Psoas muscle (tissue), 8 donors: ENCODE results near the gene NKAIN1. TPM values are rescaled to one million over a fixed set of nuclear protein-coding genes. Genes with fewer than 3 reads are reported as not detected.

Source experiments
- ATAC-seq, 4 donors: fragments of 200-7000 bp; cut with Tn5 transposase; one replicate each; pipeline ENCODE4 v1.9.1; 2020; ENCODE audit warnings: moderate library complexity in 3 of 4, mild to moderate bottlenecking in 2 of 4
- DNase-seq, 2 donors: peaks; one replicate each; pipeline ENCODE4 v3.0.0-alpha.2; 2020
- H3K27ac ChIP-seq: fragments of 200-600 bp; one replicate; pipeline ENCODE4 v1.8.0; 2022
- H3K27me3 ChIP-seq, 3 donors: fragments of 200-600 bp in 1 of 3; one replicate each; pipeline versions ENCODE4 v1.6.1 to v1.8.0; 2013 to 2022; ENCODE audit warnings: low read length in 2 of 3, mild to moderate bottlenecking in 2 of 3, moderate library complexity in 1 of 3; ENCODE audit not compliant: insufficient read depth in 3 of 3
- H3K36me3 ChIP-seq, 2 donors: fragments of 200-600 bp in 1 of 2; one replicate each; pipeline versions ENCODE4 v1.6.1 to v1.8.0; 2013 to 2022; ENCODE audit warnings: low read depth in 1 of 2, mild to moderate bottlenecking in 1 of 2, moderate library complexity in 1 of 2; ENCODE audit not compliant: insufficient read depth in 1 of 2
- H3K4me1 ChIP-seq: fragments of 200-600 bp; one replicate; pipeline ENCODE4 v1.8.0; 2022
- H3K4me3 ChIP-seq: fragments of 200-600 bp; one replicate; pipeline ENCODE4 v1.8.0; 2022; ENCODE audit warnings: mild to moderate bottlenecking
- H3K9me3 ChIP-seq: fragments of 200-600 bp; one replicate; pipeline ENCODE4 v1.8.0; 2022
- CTCF ChIP-seq: fragments of 200-600 bp; IDR thresholded peaks from one replicate; pipeline ENCODE4 v1.8.0; 2022; ENCODE audit warnings: antibody characterized with exemption
- WGBS, 3 donors: extraction: QIAGEN DNeasy Blood & Tissue Kit; methylation state at CpG; one replicate each; pipeline versions ENCODE4 v1.1.6 to v1.1.7; 2013; 5-methylcytosine and 5-hydroxymethylcytosine counted together
- intact Hi-C, 2 donors: fragments of 100-400 bp; cut with DNase I; formaldehyde crosslinking; loops; one replicate each; pipeline versions ENCODE4 v1.11.0 to v1.14.2; 2022
- polyA plus RNA-seq, 3 donors: library from polyadenylated mRNA; stranded (reverse); fragments of 200-250 nt; gene quantifications; one replicate each; pipeline ENCODE4 v1.2.3, GENCODE V29; 2013
- total RNA-seq, 4 donors: library from RNA; stranded (reverse); fragmentation: NEBNext Ultra II Directional in 2 of 4; extraction: Animal tissue kit (Norgen Biotek cat#: 25700) in 2 of 4; gene quantifications; one replicate each; pipeline versions ENCODE4 v1.2.1 to v1.2.4, GENCODE V29; 2021 to 2023
- donor health status: healthy with polysubstance abuse.
- donor health status: DM: no; HTN: no; CAD: no; lungs with moderate emphysema.
- donor health status: Bipolar disorder and iron deficiency.
- donor health status: healthy.
- donor health status: DM: yes; HTN: yes; CAD: no.
- donor health status: DM: no; HTN: no; CAD: no.
- donor health status: DM: no; HTN: no; CAD: no.
- donor health status: DM: yes; HTN: yes; CAD: no.

Gene NKAIN1
- total and polyA plus RNA-seq, 7 donors = 3.3 to 11.9 (median 5.3) TPM

GRCh38 chr1:31238986-31239613 is 587 bp downstream of the NKAIN1 start:
- peak overlapping the region; percentile 52 for H3K27ac ChIP-seq
- intact Hi-C loops = no loop called here
- peak overlapping the region; percentile 67 for H3K4me3 ChIP-seq
- DNase-seq = peak; percentile 16 to 62
- H3K36me3 ChIP-seq = no peaks in the 10 kb centered on the region
- 2 to 3% (median 3%) methylated on average over 39 to 56 of the region's 56 CpGs for WGBS, 3 donors
- no peaks in the 10 kb centered on the region for H3K9me3 ChIP-seq
- no peak for TF ChIP-seq CTCF
- peak; percentile 50 to 77 (median 62) for ATAC-seq
- peaks cover 0 to 8% (median 0%) of the 10 kb centered on the region in 3 donors for H3K27me3 ChIP-seq
- peaks cover 11% of the 10 kb centered on the region for H3K4me1 ChIP-seq

GRCh38 chr1:31238612-31238985 is 1.1 kb downstream of the NKAIN1 start:
- H3K36me3 ChIP-seq = no peaks in the 10 kb centered on the region
- intact Hi-C loops = no loop called here
- no peak for DNase-seq
- peak in 2 of 4 donors; percentile 4 to 8 for ATAC-seq
- H3K4me1 ChIP-seq = peaks cover 6% of the 10 kb centered on the region
- H3K9me3 ChIP-seq = no peaks in the 10 kb centered on the region
- whole genome bisulfite sequencing, 3 donors = 29 to 42% (median 31%) methylated on average over 4 of the region's 4 CpGs
- H3K4me3 ChIP-seq = peak overlapping the region; percentile 67
- peaks cover 0 to 8% (median 0%) of the 10 kb centered on the region in 3 donors for H3K27me3 ChIP-seq
- no peak for TF ChIP-seq CTCF
- H3K27ac ChIP-seq = peak overlapping the region; percentile 52

- H3K4me3 ChIP-seq = no peak overlapping the region
- 56 to 65% (median 64%) methylated on average over 4 of the region's 4 CpGs for WGBS, 3 donors
- H3K27me3 ChIP-seq = peaks cover 0 to 8% (median 0%) of the 10 kb centered on the region in 3 donors
- DNase-seq (no peak), ATAC-seq (no peak)
- H3K9me3 ChIP-seq = no peaks in the 10 kb centered on the region
- no peak for TF ChIP-seq CTCF
- H3K27ac ChIP-seq = no peak overlapping the region
- H3K4me1 ChIP-seq = no peaks in the 10 kb centered on the region
- intact Hi-C loops = no loop called here
- H3K36me3 ChIP-seq = no peaks in the 10 kb centered on the region
Observed at GRCh38 chr1:31234870-31235269, 4.8 kb downstream of the NKAIN1 start.

GRCh38 chr1:31234123-31234708 is 5.5 kb downstream of the NKAIN1 start:
- WGBS, 3 donors = 51 to 63% (median 57%) methylated on average over 12 of the region's 12 CpGs
- Histone ChIP-seq H3K4me1 (no peaks in the 10 kb centered on the region), H3K36me3 (no peaks in the 10 kb centered on the region), H3K4me3 (no peak overlapping the region), H3K27ac (no peak overlapping the region), H3K9me3 (no peaks in the 10 kb centered on the region), H3K27me3 (peaks cover 0 to 8% (median 0%) of the 10 kb centered on the region in 3 donors)
- DNase-seq = no peak
- no peak for TF ChIP-seq CTCF
- intact Hi-C loops = no loop called here
- no peak for ATAC-seq

GRCh38 chr1:31232689-31233088 is 7.0 kb downstream of the NKAIN1 start:
- Histone ChIP-seq H3K9me3 (no peaks in the 10 kb centered on the region), H3K27ac (no peak overlapping the region), H3K4me1 (no peaks in the 10 kb centered on the region), H3K36me3 (no peaks in the 10 kb centered on the region), H3K4me3 (no peak overlapping the region), H3K27me3 (no peaks in the 10 kb centered on the region)
- no peak for TF ChIP-seq CTCF
- DNase-seq (no peak), ATAC-seq (no peak)
- intact Hi-C loops = no loop called here
- 94 to 98% (median 97%) methylated on average over 2 of the region's 2 CpGs for WGBS, 3 donors
